Measurements from ENCODE around the gene FANCD2. TPM values are rescaled to one million over a fixed set of nuclear protein-coding genes. Genes with fewer than 3 reads are reported as not detected.

Gene FANCD2
- polyA plus RNA-seq, 2 of the 4 experiments (the other 2 are of a cell fraction), result 25.1 to 44.3 TPM

DNA sequence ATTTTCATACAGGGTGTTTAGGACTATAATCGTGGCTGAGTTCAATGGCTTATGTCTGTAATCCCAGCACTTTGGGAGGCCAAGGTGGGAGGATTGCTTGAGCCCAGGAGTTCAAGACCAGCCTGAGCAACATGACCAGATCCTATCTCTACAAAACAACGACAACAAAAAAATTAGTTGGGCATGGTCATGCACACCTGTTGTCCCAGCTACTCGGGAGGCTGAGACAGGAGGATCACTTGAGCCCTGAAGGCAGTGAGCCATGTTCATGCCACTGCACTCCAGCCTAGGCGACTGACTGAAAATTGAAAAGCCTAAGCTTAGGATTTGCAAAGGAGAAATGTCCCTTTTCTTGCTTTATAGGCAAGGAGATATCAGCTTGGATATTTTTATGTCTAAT is 90.7 kb downstream of the FANCD2 start:
- no peak for ATAC-seq
- H3K27ac ChIP-seq, result no peak overlapping the region
- no peaks in the 10 kb centered on the region for H3K9me3 ChIP-seq
- H3K4me3 ChIP-seq, result peak overlapping the region; percentile 83; the same call in 2 of the 3 replicates
- TF ChIP-seq RCOR1 (IDR thresholded peaks at IDR 0.05; ENCODE audit: low read depth, low read length), result no peak
- peak overlapping the region; percentile 86 for H3K4me2 ChIP-seq
- DNase-seq (ENCODE audit: low read depth in 1 of 2, low spot score in 1 of 2), result no peak
- ChIA-PET POLR2A (interaction anchor here (0.5 to 0.7 kb wide), 2 partner anchors 70 to 325 kb away, joined by 4 read pairs; partner anchors contain the start of gene TADA3), CTCF (interaction anchor here (1.2 kb wide), 1 partner anchor 18 kb away, joined by 4 read pairs; no protein-coding TSS in a partner anchor)
- 89% methylated on average over 4 of the region's 4 CpGs for WGBS (ENCODE audit: missing lambda C conversion rate)
- peaks cover 10% of the 10 kb centered on the region for H3K4me1 ChIP-seq
- FAIRE-seq, result no peak

DNA sequence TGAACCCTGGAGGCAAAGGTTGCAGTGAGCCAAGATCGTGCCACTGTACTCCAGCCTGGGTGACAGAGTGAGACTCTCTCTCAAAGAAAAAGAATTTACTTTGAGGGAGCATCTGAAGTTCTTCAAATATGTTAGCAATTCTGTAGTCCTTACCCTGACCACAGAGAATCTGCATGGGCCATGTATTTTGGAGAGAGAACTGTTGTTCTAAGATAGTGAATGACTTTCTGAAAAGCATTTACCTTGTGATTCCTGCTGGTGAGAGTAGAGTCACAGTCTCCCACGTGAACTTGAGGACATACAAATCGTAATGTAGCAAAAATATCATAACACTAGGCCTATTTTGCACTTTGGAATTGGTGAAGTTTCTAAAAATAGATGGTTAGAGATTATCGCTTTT is 93.1 kb downstream of the FANCD2 start:
- FAIRE-seq (no peak), ATAC-seq (no peak), DNase-seq (ENCODE audit: low read depth in 1 of 2, low spot score in 1 of 2) (no peak)
- CTCF ChIA-PET, result no interaction called here
- TF ChIP-seq RCOR1 (IDR thresholded peaks at IDR 0.05; ENCODE audit: low read depth, low read length) (no peak), ZFP36 (IDR thresholded peaks at IDR 0.05; ENCODE audit: borderline replicate concordance, partially characterized antibody) (no peak), NR3C1 (IDR thresholded peaks at IDR 0.05) (no peak), ATOH8 (CRISPR knock-in tag; IDR thresholded peaks at IDR 0.05; ENCODE audit: low read depth) (no peak)
- TF ChIP-seq, protein P1, sequence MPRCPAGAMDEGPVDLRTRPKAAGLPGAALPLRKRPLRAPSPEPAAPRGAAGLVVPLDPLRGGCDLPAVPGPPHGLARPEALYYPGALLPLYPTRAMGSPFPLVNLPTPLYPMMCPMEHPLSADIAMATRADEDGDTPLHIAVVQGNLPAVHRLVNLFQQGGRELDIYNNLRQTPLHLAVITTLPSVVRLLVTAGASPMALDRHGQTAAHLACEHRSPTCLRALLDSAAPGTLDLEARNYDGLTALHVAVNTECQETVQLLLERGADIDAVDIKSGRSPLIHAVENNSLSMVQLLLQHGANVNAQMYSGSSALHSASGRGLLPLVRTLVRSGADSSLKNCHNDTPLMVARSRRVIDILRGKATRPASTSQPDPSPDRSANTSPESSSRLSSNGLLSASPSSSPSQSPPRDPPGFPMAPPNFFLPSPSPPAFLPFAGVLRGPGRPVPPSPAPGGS (IDR thresholded peaks at IDR 0.05), result no peak
- TF ChIP-seq, protein P2, sequence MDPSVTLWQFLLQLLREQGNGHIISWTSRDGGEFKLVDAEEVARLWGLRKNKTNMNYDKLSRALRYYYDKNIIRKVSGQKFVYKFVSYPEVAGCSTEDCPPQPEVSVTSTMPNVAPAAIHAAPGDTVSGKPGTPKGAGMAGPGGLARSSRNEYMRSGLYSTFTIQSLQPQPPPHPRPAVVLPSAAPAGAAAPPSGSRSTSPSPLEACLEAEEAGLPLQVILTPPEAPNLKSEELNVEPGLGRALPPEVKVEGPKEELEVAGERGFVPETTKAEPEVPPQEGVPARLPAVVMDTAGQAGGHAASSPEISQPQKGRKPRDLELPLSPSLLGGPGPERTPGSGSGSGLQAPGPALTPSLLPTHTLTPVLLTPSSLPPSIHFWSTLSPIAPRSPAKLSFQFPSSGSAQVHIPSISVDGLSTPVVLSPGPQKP (IDR thresholded peaks at IDR 0.05; ENCODE audit: low read depth, low read length), result no peak
- 87% methylated on average over 4 of the region's 4 CpGs for WGBS (ENCODE audit: missing lambda C conversion rate)
- Histone ChIP-seq H3K4me1 (peaks cover 10% of the 10 kb centered on the region), H3K4me3 (no peak overlapping the region), H3K4me2 (no peak overlapping the region), H3K9me3 (no peaks in the 10 kb centered on the region), H3K27ac (no peak overlapping the region)
- POLR2A ChIA-PET, result no interaction called here

- ChIA-PET CTCF (no interaction called here), POLR2A (no interaction called here)
- 94% methylated on average over 2 of the region's 2 CpGs for WGBS (ENCODE audit: missing lambda C conversion rate)
- peaks cover 10% of the 10 kb centered on the region for H3K4me1 ChIP-seq
- no peaks in the 10 kb centered on the region for H3K9me3 ChIP-seq
- H3K4me2 ChIP-seq, result no peak overlapping the region
- no peak overlapping the region for H3K27ac ChIP-seq
- FAIRE-seq, result no peak
- H3K4me3 ChIP-seq, result no peak overlapping the region
- ATAC-seq, result no peak
- TF ChIP-seq, protein P3, sequence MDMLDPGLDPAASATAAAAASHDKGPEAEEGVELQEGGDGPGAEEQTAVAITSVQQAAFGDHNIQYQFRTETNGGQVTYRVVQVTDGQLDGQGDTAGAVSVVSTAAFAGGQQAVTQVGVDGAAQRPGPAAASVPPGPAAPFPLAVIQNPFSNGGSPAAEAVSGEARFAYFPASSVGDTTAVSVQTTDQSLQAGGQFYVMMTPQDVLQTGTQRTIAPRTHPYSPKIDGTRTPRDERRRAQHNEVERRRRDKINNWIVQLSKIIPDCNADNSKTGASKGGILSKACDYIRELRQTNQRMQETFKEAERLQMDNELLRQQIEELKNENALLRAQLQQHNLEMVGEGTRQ (IDR thresholded peaks at IDR 0.05), result no peak
- TF ChIP-seq PHF8 (IDR thresholded peaks at IDR 0.05; ENCODE audit: borderline replicate concordance, low read depth), result no peak
- no peak for TF ChIP-seq CBX8 (IDR thresholded peaks at IDR 0.05)
- TF ChIP-seq MAFK (IDR thresholded peaks at IDR 0.05; ENCODE audit: partially characterized antibody), result no peak
- no peak for TF ChIP-seq TFCP2L1 (CRISPR knock-in tag; IDR thresholded peaks at IDR 0.05)
- TF ChIP-seq HES2 (IDR thresholded peaks at IDR 0.05), result no peak
- TF ChIP-seq HOXA7 (CRISPR knock-in tag; IDR thresholded peaks at IDR 0.05), result no peak
- no peak for TF ChIP-seq CHD2 (IDR thresholded peaks at IDR 0.05; ENCODE audit: low read length, partially characterized antibody)
- no peak for TF ChIP-seq HOXB13 (CRISPR knock-in tag; IDR thresholded peaks at IDR 0.05; ENCODE audit: low read depth)
- no peak for TF ChIP-seq NR3C1 (IDR thresholded peaks at IDR 0.05)
- TF ChIP-seq KDM1A (IDR thresholded peaks at IDR 0.05; ENCODE audit: low read depth), result no peak
- no peak for TF ChIP-seq HEYL (CRISPR knock-in tag; IDR thresholded peaks at IDR 0.05)
- no peak for TF ChIP-seq HDAC2 (IDR thresholded peaks at IDR 0.05)
- no peak for TF ChIP-seq ZSCAN20 (CRISPR knock-in tag; IDR thresholded peaks at IDR 0.05)
- TF ChIP-seq EP300 (IDR thresholded peaks at IDR 0.05), result no peak
- no peak for TF ChIP-seq KDM5A (IDR thresholded peaks at IDR 0.05)
- TF ChIP-seq RCOR1 (IDR thresholded peaks at IDR 0.05; ENCODE audit: low read depth, low read length), result no peak
- TF ChIP-seq, protein P2 (IDR thresholded peaks at IDR 0.05; ENCODE audit: low read depth, low read length), result no peak
- no peak for TF ChIP-seq HOXB5 (CRISPR knock-in tag; IDR thresholded peaks at IDR 0.05)
- no peak for TF ChIP-seq CEBPB (IDR thresholded peaks at IDR 0.05)
- DNase-seq (ENCODE audit: low read depth in 1 of 2, low spot score in 1 of 2), result no peak
Observed at GRCh38 chr3:10121064-10121463, 94.8 kb downstream of the FANCD2 start.
